Natural killer cell (primary cell): Measurements from ENCODE around the gene RECK. TPM values are rescaled to one million over a fixed set of nuclear protein-coding genes. Genes with fewer than 3 reads are reported as not detected.
A peak's percentile ranks its signal among the peaks of the same experiment; 100 is the strongest.

Source experiments
- ATAC-seq, 3 donors: fragments of 150-1000 bp in 2 of 3; fragments of 200-7000 bp in 1 of 3; cut with Tn5 transposase; 1 replicate in 1 of 3; 2 replicates in 2 of 3; pipeline ENCODE4 v1.10.0; 2021; ENCODE audit warnings: mild to moderate bottlenecking in 2 of 3, moderate library complexity in 2 of 3
- DNase-seq, 2 donors: peaks; one replicate each; pipeline versions ENCODE4 v3.0.0 to v3.0.0-alpha.2; 2013 to 2021; ENCODE audit warnings: mixed read lengths in 1 of 2
- H3K27ac ChIP-seq: one replicate; pipeline ENCODE4 v1.5.1; 2013; ENCODE audit warnings: mild to moderate bottlenecking, low read length
- H3K27me3 ChIP-seq: one replicate; pipeline ENCODE4 v1.6.1; 2013; ENCODE audit warnings: low read length; ENCODE audit not compliant: control insufficient read depth, insufficient read depth
- H3K36me3 ChIP-seq: one replicate; pipeline ENCODE4 v1.6.1; 2013; ENCODE audit warnings: low read length; ENCODE audit not compliant: control insufficient read depth, insufficient read depth
- H3K4me1 ChIP-seq: one replicate; pipeline ENCODE4 v1.6.1; 2013; ENCODE audit warnings: low read length; ENCODE audit not compliant: control insufficient read depth, insufficient read depth
- H3K4me3 ChIP-seq: one replicate; pipeline ENCODE4 v1.5.1; 2013; ENCODE audit warnings: low read length
- H3K9me3 ChIP-seq: one replicate; pipeline ENCODE4 v1.6.1; 2013; ENCODE audit warnings: low read length; ENCODE audit not compliant: control insufficient read depth, insufficient read depth
- H3K27ac Mint-ChIP-seq, 2 donors: one replicate each; pipeline ENCODE4 v1.8.0; 2022; ENCODE audit warnings: mild to moderate bottlenecking in 2 of 2, mixed read lengths in 2 of 2, moderate library complexity in 1 of 2
- H3K27me3 Mint-ChIP-seq, 2 donors: one replicate each; pipeline ENCODE4 v1.8.0; 2022; ENCODE audit warnings: low read depth in 2 of 2, mixed read lengths in 2 of 2
- H3K36me3 Mint-ChIP-seq: one replicate; pipeline ENCODE4 v1.8.0; 2022; ENCODE audit warnings: mixed read lengths
- H3K4me1 Mint-ChIP-seq, 2 donors: one replicate each; pipeline ENCODE4 v1.8.0; 2022; ENCODE audit warnings: mixed read lengths in 2 of 2
- H3K4me3 Mint-ChIP-seq: one replicate; pipeline ENCODE4 v1.8.0; 2022; ENCODE audit warnings: mild to moderate bottlenecking, moderate library complexity, mixed read lengths
- H3K9me3 Mint-ChIP-seq, 2 donors: one replicate each; pipeline ENCODE4 v1.8.0; 2022; ENCODE audit warnings: mixed read lengths in 2 of 2
- WGBS: methylation state at CpG from one replicate; pipeline ENCODE4 v1.1.7; 2013; ENCODE audit warnings: missing lambda C conversion rate; ENCODE audit not compliant: insufficient coverage; 5-methylcytosine and 5-hydroxymethylcytosine counted together
- intact Hi-C: fragments of 100-400 bp; cut with micrococcal nuclease; formaldehyde crosslinking; loops from one replicate; pipeline ENCODE4 v1.14.2; 2022
- total RNA-seq, 4 donors: library from RNA; stranded (reverse); fragments of 120-200 nt in 1 of 4; gene quantifications; one replicate each; pipeline versions ENCODE4 v1.2.3 to v1.2.4, GENCODE V29; 2013 to 2022
- TF ChIP-seq, protein P1 (sequence below): fragments of 200-600 bp; IDR thresholded peaks from one replicate; pipeline ENCODE4 v1.8.0; 2022; ENCODE audit warnings: antibody characterized with exemption

RECK gene
- total RNA-seq, 3 donors from 2014 or later (not counting 1 experiment from before 2014, with no cell fraction given), result 7.4 to 10.3 (median 8.0) TPM

- no peaks in the 10 kb centered on the region for H3K36me3 ChIP-seq
- 25% methylated on average over 18 of the region's 18 CpGs for WGBS
- H3K9me3 ChIP-seq, result no peaks in the 10 kb centered on the region
- H3K4me1 ChIP-seq, result peaks cover 24% of the 10 kb centered on the region
- peaks cover 20 to 49% of the 10 kb centered on the region in 2 donors for H3K4me1 Mint-ChIP-seq
- peaks cover 2 to 12% of the 10 kb centered on the region in 2 donors for H3K27me3 Mint-ChIP-seq
- DNase-seq (peak in 1 of 2 donors; percentile 46), ATAC-seq (no peak)
- no peaks in the 10 kb centered on the region for H3K9me3 Mint-ChIP-seq
- TF ChIP-seq, protein P1, sequence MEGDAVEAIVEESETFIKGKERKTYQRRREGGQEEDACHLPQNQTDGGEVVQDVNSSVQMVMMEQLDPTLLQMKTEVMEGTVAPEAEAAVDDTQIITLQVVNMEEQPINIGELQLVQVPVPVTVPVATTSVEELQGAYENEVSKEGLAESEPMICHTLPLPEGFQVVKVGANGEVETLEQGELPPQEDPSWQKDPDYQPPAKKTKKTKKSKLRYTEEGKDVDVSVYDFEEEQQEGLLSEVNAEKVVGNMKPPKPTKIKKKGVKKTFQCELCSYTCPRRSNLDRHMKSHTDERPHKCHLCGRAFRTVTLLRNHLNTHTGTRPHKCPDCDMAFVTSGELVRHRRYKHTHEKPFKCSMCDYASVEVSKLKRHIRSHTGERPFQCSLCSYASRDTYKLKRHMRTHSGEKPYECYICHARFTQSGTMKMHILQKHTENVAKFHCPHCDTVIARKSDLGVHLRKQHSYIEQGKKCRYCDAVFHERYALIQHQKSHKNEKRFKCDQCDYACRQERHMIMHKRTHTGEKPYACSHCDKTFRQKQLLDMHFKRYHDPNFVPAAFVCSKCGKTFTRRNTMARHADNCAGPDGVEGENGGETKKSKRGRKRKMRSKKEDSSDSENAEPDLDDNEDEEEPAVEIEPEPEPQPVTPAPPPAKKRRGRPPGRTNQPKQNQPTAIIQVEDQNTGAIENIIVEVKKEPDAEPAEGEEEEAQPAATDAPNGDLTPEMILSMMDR, result no peak
- peak overlapping the region; percentile 93 for H3K4me3 Mint-ChIP-seq
- no peaks in the 10 kb centered on the region for H3K36me3 Mint-ChIP-seq
- H3K27ac ChIP-seq, result no peak overlapping the region
- H3K27me3 ChIP-seq, result no peaks in the 10 kb centered on the region
- intact Hi-C loops, result no loop called here
- H3K4me3 ChIP-seq, result peak overlapping the region; percentile 64
- H3K27ac Mint-ChIP-seq, result peak overlapping the region; percentile 40 to 77
Measured at GRCh38 chr9:36037549-36038122, 923 bp downstream of the RECK start.

DNA sequence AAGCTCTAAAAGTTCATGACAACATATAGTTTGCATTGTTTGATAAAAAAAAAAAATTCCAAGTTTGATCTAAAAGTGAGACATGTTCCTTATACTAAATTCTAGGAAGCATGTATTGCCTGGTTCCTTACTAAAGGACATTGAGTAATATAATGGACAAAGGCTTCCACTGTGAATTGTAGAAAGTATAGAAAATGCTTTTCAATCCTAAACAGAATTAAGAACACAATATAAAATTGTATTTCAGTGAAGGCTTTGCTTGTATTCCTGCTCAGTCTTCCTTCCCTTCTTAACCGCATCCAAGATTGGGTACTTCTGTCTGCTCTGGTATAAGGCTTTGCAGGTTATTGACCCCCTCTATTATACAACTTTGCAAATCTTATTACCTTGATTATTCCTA lies 2.4 kb downstream of the RECK start:
- no peaks in the 10 kb centered on the region for H3K27me3 Mint-ChIP-seq
- 86% methylated on average over 1 of the region's 1 CpG for WGBS
- H3K4me1 Mint-ChIP-seq, result peaks cover 20 to 55% of the 10 kb centered on the region in 2 donors
- Histone ChIP-seq H3K4me1 (peaks cover 24% of the 10 kb centered on the region), H3K27ac (no peak overlapping the region), H3K27me3 (no peaks in the 10 kb centered on the region), H3K36me3 (no peaks in the 10 kb centered on the region), H3K4me3 (no peak overlapping the region), H3K9me3 (no peaks in the 10 kb centered on the region)
- no peak for DNase-seq
- intact Hi-C loops, result no loop called here
- no peak overlapping the region for H3K4me3 Mint-ChIP-seq
- no peaks in the 10 kb centered on the region for H3K9me3 Mint-ChIP-seq
- TF ChIP-seq, protein P1, result no peak
- H3K36me3 Mint-ChIP-seq, result no peaks in the 10 kb centered on the region
- no peak overlapping the region for H3K27ac Mint-ChIP-seq
- ATAC-seq, result no peak

GRCh38 chr9:36039696-36040095 lies 3.0 kb downstream of the RECK start:
- H3K9me3 ChIP-seq, result no peaks in the 10 kb centered on the region
- intact Hi-C loops, result no loop called here

More at GRCh38 chr9:36039696-36040095, 3.0 kb downstream of the RECK start:
- Histone ChIP-seq H3K27ac (no peak overlapping the region), H3K27me3 (no peaks in the 10 kb centered on the region), H3K36me3 (no peaks in the 10 kb centered on the region), H3K4me3 (no peak overlapping the region), H3K4me1 (peaks cover 24% of the 10 kb centered on the region)
- Mint-ChIP-seq H3K27me3 (no peaks in the 10 kb centered on the region), H3K36me3 (no peaks in the 10 kb centered on the region), H3K9me3 (no peaks in the 10 kb centered on the region), H3K27ac (peak overlapping the region in 1 of 2 donors; percentile 1), H3K4me1 (peaks cover 25 to 61% of the 10 kb centered on the region in 2 donors), H3K4me3 (no peak overlapping the region)
- DNase-seq (no peak), ATAC-seq (no peak)
- TF ChIP-seq, protein P1, result no peak
- WGBS, result 86% methylated on average over 1 of the region's 1 CpG
